ENCODE results near the gene PLCB4. TPM values are rescaled to one million over a fixed set of nuclear protein-coding genes. Genes with fewer than 3 reads are reported as not detected.

PLCB4 gene
- total and polyA plus RNA-seq, 8 donors, result 0.56 to 9.3 (median 2.3) TPM

DNA sequence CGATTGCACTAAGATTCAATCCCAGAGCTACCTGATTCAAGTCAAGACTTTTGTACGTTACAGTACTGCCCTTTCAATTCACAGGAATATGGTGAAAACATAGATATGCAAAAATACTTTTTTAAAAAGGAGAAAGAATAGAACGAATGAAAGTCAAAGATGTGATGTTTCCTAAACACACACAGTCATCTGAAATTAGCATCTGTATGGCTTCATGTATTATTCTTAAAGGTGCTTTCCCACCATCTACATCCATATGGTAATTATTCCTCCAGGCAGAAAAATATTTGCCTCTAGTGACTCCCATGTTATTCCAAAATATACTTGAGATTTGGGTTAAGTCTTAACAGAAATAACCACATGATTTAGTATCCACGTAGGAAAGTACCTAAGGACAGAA, 330.0 kb downstream of the PLCB4 start:
- DNase-seq, result no peak
- Histone ChIP-seq H3K36me3 (no peaks in the 10 kb centered on the region), H3K27me3 (no peaks in the 10 kb centered on the region), H3K9me3 (no peaks in the 10 kb centered on the region), H3K4me3 (no peak overlapping the region), H3K27ac (no peak overlapping the region), H3K4me1 (no peaks in the 10 kb centered on the region)
- FAIRE-seq, result no peak
- intact Hi-C loops (cut with DNase I), result no loop called here
- ATAC-seq, result no peak
- TF ChIP-seq, protein P1, sequence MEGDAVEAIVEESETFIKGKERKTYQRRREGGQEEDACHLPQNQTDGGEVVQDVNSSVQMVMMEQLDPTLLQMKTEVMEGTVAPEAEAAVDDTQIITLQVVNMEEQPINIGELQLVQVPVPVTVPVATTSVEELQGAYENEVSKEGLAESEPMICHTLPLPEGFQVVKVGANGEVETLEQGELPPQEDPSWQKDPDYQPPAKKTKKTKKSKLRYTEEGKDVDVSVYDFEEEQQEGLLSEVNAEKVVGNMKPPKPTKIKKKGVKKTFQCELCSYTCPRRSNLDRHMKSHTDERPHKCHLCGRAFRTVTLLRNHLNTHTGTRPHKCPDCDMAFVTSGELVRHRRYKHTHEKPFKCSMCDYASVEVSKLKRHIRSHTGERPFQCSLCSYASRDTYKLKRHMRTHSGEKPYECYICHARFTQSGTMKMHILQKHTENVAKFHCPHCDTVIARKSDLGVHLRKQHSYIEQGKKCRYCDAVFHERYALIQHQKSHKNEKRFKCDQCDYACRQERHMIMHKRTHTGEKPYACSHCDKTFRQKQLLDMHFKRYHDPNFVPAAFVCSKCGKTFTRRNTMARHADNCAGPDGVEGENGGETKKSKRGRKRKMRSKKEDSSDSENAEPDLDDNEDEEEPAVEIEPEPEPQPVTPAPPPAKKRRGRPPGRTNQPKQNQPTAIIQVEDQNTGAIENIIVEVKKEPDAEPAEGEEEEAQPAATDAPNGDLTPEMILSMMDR (IDR thresholded peaks at IDR 0.05), result no peak
- 57 to 86% methylated on average over 4 of the region's 4 CpGs for WGBS, 2 donors

- Histone ChIP-seq H3K36me3 (no peaks in the 10 kb centered on the region), H3K4me1 (no peaks in the 10 kb centered on the region), H3K4me3 (no peak overlapping the region), H3K27me3 (no peaks in the 10 kb centered on the region), H3K9me3 (no peaks in the 10 kb centered on the region), H3K27ac (no peak overlapping the region)
- FAIRE-seq, result no peak
- WGBS, 2 donors, result 54 to 68% methylated on average over 1 of the region's 1 CpG
- TF ChIP-seq, protein P1 (IDR thresholded peaks at IDR 0.05), result no peak
- no peak for DNase-seq
- intact Hi-C loops (cut with DNase I), result no loop called here
- no peak for ATAC-seq
Observed at GRCh38 chr20:9399322-9399721, 330.4 kb downstream of the PLCB4 start.

GRCh38 chr20:9400171-9401025, 331.5 kb downstream of the PLCB4 start:
- DNase-seq, result no peak
- no peaks in the 10 kb centered on the region for H3K4me1 ChIP-seq
- no peaks in the 10 kb centered on the region for H3K36me3 ChIP-seq
- 63 to 66% methylated on average over 4 of the region's 4 CpGs for WGBS, 2 donors
- no peak overlapping the region for H3K27ac ChIP-seq
- no peak overlapping the region for H3K4me3 ChIP-seq
- H3K27me3 ChIP-seq, result no peaks in the 10 kb centered on the region
- ATAC-seq, result no peak
- intact Hi-C loops (cut with DNase I), result no loop called here
- FAIRE-seq, result no peak
- TF ChIP-seq, protein P1 (IDR thresholded peaks at IDR 0.05), result no peak
- no peaks in the 10 kb centered on the region for H3K9me3 ChIP-seq

DNA sequence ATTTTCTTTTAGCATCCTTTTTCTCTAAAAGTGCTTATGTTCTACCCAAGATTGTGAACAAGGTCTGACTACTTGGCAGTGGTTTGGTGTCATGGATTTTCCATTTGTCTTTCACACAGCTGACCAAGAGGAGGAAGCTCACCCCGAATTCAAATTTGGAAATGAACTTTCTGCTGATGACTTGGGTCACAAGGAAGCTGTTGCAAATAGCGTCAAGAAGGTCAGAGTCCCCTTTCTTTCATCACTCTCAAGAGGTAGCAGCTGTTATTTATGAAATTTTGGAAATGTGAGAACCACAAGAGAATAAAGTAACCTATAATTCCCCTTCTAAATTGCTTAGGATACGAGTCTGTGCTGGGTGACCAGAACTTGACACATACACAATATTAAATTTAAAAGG, 332.5 kb downstream of the PLCB4 start:
- FAIRE-seq, result no peak
- Histone ChIP-seq H3K36me3 (no peaks in the 10 kb centered on the region), H3K27ac (no peak overlapping the region), H3K4me3 (no peak overlapping the region), H3K27me3 (no peaks in the 10 kb centered on the region), H3K4me1 (no peaks in the 10 kb centered on the region), H3K9me3 (no peaks in the 10 kb centered on the region)
- WGBS, 2 donors, result 54 to 56% methylated on average over 3 of the region's 3 CpGs
- DNase-seq, result no peak
- TF ChIP-seq, protein P1 (IDR thresholded peaks at IDR 0.05), result no peak
- intact Hi-C loops (cut with DNase I), result no loop called here
- ATAC-seq, result no peak

DNA sequence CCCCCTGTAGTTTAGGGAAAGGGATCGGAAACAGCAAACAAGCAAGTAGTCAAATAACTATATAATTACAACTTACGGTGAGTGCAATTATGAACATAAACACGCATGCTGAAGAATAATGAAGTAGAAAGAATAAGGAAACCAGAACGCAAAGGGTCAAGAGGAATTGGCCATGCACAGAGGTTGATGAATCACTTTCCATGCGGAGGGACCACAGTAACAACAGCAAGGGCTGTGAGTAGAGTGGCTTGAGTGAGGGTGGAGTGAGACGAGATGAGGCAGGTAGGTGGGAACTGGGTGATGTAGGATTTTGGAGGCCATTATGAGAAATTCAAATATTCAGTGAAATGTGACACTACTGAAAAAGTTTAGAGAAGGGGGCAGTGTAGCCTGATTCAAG, 333.3 kb downstream of the PLCB4 start:
- DNase-seq, result no peak
- Histone ChIP-seq H3K27me3 (no peaks in the 10 kb centered on the region), H3K4me1 (no peaks in the 10 kb centered on the region), H3K9me3 (no peaks in the 10 kb centered on the region), H3K4me3 (no peak overlapping the region), H3K27ac (no peak overlapping the region), H3K36me3 (no peaks in the 10 kb centered on the region)
- intact Hi-C loops (cut with DNase I), result no loop called here
- WGBS, 2 donors, result 85 to 95% methylated on average over 6 of the region's 6 CpGs
- TF ChIP-seq, protein P1 (IDR thresholded peaks at IDR 0.05), result no peak
- no peak for ATAC-seq
- no peak for FAIRE-seq

Measured in pancreas (tissue), 10 donors.